ENCODE results near the gene AKR7A3.

Gene AKR7A3

DNA sequence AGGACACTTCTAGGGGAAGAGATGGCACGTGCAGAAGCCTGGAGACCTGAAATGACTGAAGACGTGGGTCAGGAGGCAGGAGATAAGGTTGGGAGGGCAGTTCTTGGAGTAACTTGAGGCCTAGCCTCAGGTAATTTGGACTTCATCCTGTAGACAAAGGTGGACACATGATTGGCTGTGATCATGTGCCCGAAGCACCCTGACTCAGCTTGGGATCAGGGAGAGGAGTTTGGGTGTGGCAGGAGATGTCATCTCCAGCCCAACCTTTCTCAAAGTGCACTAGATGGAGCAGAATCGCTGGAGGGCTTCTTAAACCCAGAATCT lies 25.0 kb upstream of the AKR7A3 start:
- DNase-seq (ENCODE audit: low read depth in 2 of 2), result no peak
- no peak overlapping the region for H3K4me3 ChIP-seq (replicated peaks in 1 of 2; ENCODE audit: low read depth in 2 of 2, low read length in 2 of 2)
- TF ChIP-seq, protein P1, sequence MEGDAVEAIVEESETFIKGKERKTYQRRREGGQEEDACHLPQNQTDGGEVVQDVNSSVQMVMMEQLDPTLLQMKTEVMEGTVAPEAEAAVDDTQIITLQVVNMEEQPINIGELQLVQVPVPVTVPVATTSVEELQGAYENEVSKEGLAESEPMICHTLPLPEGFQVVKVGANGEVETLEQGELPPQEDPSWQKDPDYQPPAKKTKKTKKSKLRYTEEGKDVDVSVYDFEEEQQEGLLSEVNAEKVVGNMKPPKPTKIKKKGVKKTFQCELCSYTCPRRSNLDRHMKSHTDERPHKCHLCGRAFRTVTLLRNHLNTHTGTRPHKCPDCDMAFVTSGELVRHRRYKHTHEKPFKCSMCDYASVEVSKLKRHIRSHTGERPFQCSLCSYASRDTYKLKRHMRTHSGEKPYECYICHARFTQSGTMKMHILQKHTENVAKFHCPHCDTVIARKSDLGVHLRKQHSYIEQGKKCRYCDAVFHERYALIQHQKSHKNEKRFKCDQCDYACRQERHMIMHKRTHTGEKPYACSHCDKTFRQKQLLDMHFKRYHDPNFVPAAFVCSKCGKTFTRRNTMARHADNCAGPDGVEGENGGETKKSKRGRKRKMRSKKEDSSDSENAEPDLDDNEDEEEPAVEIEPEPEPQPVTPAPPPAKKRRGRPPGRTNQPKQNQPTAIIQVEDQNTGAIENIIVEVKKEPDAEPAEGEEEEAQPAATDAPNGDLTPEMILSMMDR (IDR thresholded peaks at IDR 0.05; ENCODE audit: low read depth, low read length), result no peak

DNA sequence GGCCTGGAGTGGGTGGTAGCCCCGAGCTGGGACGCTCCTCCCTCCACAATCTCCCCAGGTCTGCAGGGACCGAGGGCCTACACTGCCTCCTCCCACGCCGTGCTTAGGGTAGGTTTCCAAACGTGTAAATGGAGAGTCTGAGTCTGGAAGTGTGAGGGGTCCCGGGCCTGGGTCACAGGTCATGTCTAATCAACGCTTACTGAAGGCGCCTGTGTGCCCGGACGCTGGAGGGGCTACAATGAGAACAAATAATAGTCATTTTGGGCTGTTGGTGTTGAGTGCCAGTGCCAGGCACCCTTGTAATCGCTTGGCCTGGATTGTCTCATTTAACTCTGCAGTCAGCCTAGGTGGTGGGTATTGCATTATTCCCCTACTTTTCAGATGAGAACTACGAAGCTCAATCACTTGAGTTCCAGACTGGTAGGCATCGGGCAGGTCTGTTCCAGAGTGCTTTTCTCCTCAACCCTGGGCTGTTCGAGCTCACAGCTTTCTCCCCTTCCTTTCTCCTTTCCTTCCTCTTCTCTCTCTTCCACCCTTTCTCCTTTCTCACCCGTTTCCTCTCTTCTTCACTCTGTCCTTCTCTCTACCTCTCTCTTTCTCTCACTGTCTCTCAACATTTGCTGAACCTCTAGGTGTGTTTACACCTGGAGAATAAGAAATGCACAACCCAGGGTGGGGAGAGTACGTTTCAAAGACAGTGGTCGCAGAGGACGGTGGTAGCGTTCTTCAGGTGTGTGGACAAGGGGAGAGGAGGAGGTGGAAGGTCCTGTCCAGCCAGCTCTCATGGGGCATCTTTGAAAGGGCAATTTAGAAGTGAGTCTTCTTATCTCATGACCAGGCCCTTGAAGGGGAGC lies 24.4 kb upstream of the AKR7A3 start:
- peak overlapping the region; percentile 75 to 80 for H3K4me3 ChIP-seq (replicated peaks in 1 of 2; ENCODE audit: low read depth in 2 of 2, low read length in 2 of 2)
- no peak for DNase-seq (ENCODE audit: low read depth in 2 of 2)
- TF ChIP-seq, protein P1 (IDR thresholded peaks at IDR 0.05; ENCODE audit: low read depth, low read length), result no peak

DNA sequence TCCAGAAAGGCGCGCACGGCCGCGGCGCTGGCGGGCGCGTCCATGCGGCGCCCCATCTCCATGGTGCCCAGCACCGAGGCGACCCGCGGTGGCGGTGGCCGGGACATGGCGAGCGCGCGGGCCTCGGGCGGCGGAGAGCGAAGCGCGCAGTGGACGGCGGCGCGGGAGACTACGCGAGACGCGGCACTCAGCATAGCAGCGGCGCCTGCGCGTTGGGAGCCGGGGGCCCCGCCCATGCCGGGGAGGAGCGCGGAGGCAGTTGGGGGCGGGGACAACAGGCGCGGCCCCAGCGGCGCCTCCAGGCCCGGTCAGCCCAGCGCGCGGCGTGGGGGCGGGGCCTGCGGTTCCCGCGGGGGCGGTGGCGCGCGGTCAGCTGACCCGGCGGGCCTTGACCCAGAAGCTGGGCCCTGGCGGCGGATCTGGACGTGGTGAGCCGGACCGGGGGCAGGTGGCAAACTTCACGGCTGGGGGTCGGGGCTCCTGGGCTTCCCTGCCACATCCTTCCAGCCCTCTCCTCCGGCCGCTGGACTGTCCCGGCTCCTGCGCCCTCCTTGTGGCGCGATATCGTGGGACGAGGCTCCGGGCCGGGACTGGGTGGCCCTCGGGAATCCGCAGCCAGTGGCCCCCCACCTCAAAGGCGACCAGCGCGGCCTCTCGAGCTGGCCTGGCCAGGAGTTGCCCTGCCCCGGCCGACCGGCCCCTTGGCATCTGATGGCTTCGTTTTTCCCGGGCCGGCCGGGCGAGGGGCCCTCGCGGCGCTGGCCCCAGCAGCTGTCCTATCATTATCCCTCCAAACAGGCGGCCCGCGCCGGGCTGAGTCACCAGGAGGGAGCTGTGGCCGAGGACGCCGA lies 23.6 kb upstream of the AKR7A3 start, which contains the start of the genes AKR7A2 and SLC66A1:
Gene AKR7A2, minus strand, starts transcription at position 214 of the 851 bp plus-strand sequence. Its CDS starts 20 bp downstream, at position 194.
Gene SLC66A1, plus strand, starts transcription at position 396 of the 851 bp plus-strand sequence. CDS start 5,352 bp downstream, outside the sequence.
- TF ChIP-seq, protein P1 (IDR thresholded peaks at IDR 0.05; ENCODE audit: low read depth, low read length), result no peak
- H3K4me3 ChIP-seq (replicated peaks in 1 of 2; ENCODE audit: low read depth in 2 of 2, low read length in 2 of 2), result peak within 1 kb of the TSS; percentile 83 to 87
- peak; percentile 90 to 95 for DNase-seq (ENCODE audit: low read depth in 2 of 2)

DNA sequence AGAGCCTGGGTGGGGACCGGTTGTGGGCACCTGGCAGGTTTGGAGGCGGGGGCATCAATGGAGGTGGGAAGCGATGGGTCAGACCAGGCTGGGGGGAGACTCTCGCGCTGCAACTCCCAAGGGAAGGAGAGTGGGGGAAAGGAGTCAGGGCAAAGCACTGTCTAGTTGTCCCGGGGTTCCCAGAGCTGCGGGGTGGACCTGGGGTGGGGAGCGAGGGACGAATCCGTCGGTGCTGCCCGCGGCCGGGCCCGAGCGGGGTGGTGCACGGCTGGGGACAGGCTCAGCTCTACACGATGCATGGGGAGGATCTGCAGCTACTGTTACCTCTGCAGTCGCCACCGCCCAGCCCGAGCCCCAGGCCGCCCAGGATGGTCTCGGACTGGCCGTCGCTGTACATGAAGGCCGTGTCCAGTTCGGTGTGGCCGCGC lies 22.9 kb upstream of the AKR7A3 start:
- no peak for DNase-seq (ENCODE audit: low read depth in 2 of 2)

DNA sequence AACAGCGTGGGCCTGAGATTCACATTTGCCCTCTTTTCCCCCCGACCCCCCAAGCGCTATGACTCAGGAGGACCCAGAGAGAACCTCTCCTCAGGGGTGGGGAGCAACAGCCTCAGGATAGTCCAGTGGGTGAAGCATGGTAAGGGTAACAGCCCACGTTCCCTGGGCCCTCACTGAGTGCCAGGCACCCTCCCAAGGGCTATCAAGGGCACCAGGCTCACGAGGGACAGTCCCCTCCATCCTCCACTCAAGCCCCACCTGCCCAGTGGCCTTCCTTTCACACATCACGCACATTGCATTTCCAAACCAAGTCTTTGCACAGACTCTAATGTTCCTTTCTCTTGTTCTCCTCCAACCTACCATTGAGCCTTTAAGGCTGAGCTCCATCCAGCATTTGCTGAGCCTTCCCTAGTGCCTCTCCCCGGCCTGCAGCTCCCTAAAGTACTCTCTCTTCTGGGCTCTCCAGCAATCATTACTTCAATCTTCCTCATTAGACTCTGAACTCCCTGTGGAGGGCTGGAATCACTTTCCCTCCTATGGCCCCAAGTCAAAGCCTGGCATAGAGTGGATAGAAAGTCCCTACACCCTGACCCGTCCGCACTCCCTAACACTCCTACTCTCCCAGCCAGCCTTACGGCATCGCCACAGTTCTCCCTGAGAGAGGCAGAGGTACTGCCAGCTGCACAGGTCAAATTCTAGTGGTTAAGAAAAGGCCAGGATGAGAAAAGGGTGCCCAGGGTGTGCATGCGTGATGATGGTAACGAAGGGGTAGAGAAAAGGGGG lies 22.3 kb upstream of the AKR7A3 start:
- H3K4me3 ChIP-seq (replicated peaks in 1 of 2; ENCODE audit: low read depth in 2 of 2, low read length in 2 of 2), result peak overlapping the region; percentile 83 to 87

More for the DNA sequence above, 22.9 kb upstream of the AKR7A3 start:
- H3K4me3 ChIP-seq (replicated peaks in 1 of 2; ENCODE audit: low read depth in 2 of 2, low read length in 2 of 2), result peak overlapping the region; percentile 83 to 87
- TF ChIP-seq, protein P1 (IDR thresholded peaks at IDR 0.05; ENCODE audit: low read depth, low read length), result no peak

More for the DNA sequence above, 22.3 kb upstream of the AKR7A3 start:
- peak in 1 of 2 donors; percentile 16 for DNase-seq (ENCODE audit: low read depth in 2 of 2)
- TF ChIP-seq, protein P1 (IDR thresholded peaks at IDR 0.05; ENCODE audit: low read depth, low read length), result no peak
